Peyer's patch (tissue), 4 donors: ENCODE measurements around the gene COL5A2.

Experiments
- POLR2A ChIP-seq, 2 donors: fragments of 450-650 bp; IDR thresholded peaks; one replicate each; pipeline ENCODE4 v1.5.1; 2017; ENCODE audit warnings: antibody characterized with exemption in 2 of 2, mild to moderate bottlenecking in 2 of 2, moderate library complexity in 2 of 2
- TF ChIP-seq, protein P1 (sequence below), 6 experiments: fragments of 450-650 bp in 4 of 6; fragments of 200-600 bp in 2 of 6; sonication (generic) in 1 of 6; IDR thresholded peaks; one replicate each; pipeline ENCODE4 v1.5.1; 2017 to 2019; ENCODE audit warnings: antibody characterized with exemption in 6 of 6, mild to moderate bottlenecking in 3 of 6, moderate library complexity in 1 of 6

DNA sequence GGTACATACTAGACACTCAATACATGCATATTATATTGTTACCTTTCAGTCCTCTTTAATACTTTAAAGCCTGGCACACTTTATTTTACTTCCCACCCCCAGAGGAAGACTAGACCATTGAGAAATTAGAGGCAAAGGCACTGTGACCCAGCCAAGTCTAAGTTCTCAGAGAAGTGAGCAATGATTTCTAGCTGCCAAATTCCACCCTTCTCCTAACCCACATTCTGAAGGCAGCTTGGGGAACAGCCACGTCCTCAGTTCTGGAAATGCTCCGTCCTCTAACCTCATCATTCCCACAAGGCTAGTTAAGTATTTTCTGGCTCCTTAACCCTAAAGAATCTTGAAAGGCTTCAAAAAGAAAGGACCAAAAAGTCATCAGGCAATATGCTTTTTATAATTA is 86.6 kb downstream of the COL5A2 start:
- TF ChIP-seq POLR2A (IDR thresholded peaks at IDR 0.05) = no peak
- TF ChIP-seq, protein P1, sequence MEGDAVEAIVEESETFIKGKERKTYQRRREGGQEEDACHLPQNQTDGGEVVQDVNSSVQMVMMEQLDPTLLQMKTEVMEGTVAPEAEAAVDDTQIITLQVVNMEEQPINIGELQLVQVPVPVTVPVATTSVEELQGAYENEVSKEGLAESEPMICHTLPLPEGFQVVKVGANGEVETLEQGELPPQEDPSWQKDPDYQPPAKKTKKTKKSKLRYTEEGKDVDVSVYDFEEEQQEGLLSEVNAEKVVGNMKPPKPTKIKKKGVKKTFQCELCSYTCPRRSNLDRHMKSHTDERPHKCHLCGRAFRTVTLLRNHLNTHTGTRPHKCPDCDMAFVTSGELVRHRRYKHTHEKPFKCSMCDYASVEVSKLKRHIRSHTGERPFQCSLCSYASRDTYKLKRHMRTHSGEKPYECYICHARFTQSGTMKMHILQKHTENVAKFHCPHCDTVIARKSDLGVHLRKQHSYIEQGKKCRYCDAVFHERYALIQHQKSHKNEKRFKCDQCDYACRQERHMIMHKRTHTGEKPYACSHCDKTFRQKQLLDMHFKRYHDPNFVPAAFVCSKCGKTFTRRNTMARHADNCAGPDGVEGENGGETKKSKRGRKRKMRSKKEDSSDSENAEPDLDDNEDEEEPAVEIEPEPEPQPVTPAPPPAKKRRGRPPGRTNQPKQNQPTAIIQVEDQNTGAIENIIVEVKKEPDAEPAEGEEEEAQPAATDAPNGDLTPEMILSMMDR (IDR thresholded peaks at IDR 0.05) = no peak
